ENCODE measurements around the gene MSMB. TPM values are rescaled to one million over a fixed set of nuclear protein-coding genes. Genes with fewer than 3 reads are reported as not detected.

Gene MSMB
- total RNA-seq, 1 donor from 2014 or later: 5.3 TPM

- peaks cover 12% of the 10 kb centered on the region for H3K4me1 ChIP-seq
- no peaks in the 10 kb centered on the region for H3K27me3 ChIP-seq (ENCODE audit: low read depth)
- H3K4me3 ChIP-seq: no peak overlapping the region
- DNase-seq (no peak), ATAC-seq (peak in 1 of 2 donors; percentile 60)
- intact Hi-C loops (cut with DNase I): no loop called here
- H3K36me3 ChIP-seq: no peaks in the 10 kb centered on the region
- H3K9me3 ChIP-seq: no peaks in the 10 kb centered on the region
- no peak overlapping the region for H3K27ac ChIP-seq
- no peak for TF ChIP-seq CTCF (IDR thresholded peaks at IDR 0.05)
Measured at GRCh38 chr10:46080886-46081285, 34.8 kb upstream of the MSMB start.

- ATAC-seq: peak; percentile 61 to 65
- no peak for DNase-seq
- Histone ChIP-seq H3K27me3 (ENCODE audit: low read depth) (no peaks in the 10 kb centered on the region), H3K36me3 (no peaks in the 10 kb centered on the region), H3K27ac (no peak overlapping the region), H3K9me3 (no peaks in the 10 kb centered on the region), H3K4me1 (peaks cover 12% of the 10 kb centered on the region), H3K4me3 (no peak overlapping the region)
- TF ChIP-seq CTCF (IDR thresholded peaks at IDR 0.05): no peak
- intact Hi-C loops (cut with DNase I): no loop called here
Measured at GRCh38 chr10:46079831-46080585, 33.9 kb upstream of the MSMB start.

- Histone ChIP-seq H3K36me3 (no peaks in the 10 kb centered on the region), H3K9me3 (no peaks in the 10 kb centered on the region), H3K27ac (no peak overlapping the region), H3K27me3 (ENCODE audit: low read depth) (no peaks in the 10 kb centered on the region), H3K4me3 (no peak overlapping the region), H3K4me1 (peaks cover 12% of the 10 kb centered on the region)
- DNase-seq (no peak), ATAC-seq (peak; percentile 39 to 56)
- intact Hi-C loops (cut with DNase I): no loop called here
- no peak for TF ChIP-seq CTCF (IDR thresholded peaks at IDR 0.05)
Measured at GRCh38 chr10:46077731-46078413, 31.8 kb upstream of the MSMB start.

GRCh38 chr10:46077141-46077554 lies 31.1 kb upstream of the MSMB start:
- Histone ChIP-seq H3K27me3 (ENCODE audit: low read depth) (no peaks in the 10 kb centered on the region), H3K4me3 (no peak overlapping the region), H3K27ac (no peak overlapping the region), H3K9me3 (no peaks in the 10 kb centered on the region), H3K36me3 (no peaks in the 10 kb centered on the region), H3K4me1 (peaks cover 12% of the 10 kb centered on the region)
- no peak for DNase-seq
- intact Hi-C loops (cut with DNase I): no loop called here
- ATAC-seq: peak; percentile 29 to 39
- no peak for TF ChIP-seq CTCF (IDR thresholded peaks at IDR 0.05)

GRCh38 chr10:46075869-46076268 lies 29.8 kb upstream of the MSMB start:
- H3K27ac ChIP-seq: no peak overlapping the region
- no peaks in the 10 kb centered on the region for H3K27me3 ChIP-seq (ENCODE audit: low read depth)
- no peaks in the 10 kb centered on the region for H3K36me3 ChIP-seq
- TF ChIP-seq CTCF (IDR thresholded peaks at IDR 0.05): no peak
- ATAC-seq (no peak), DNase-seq (no peak)
- H3K4me1 ChIP-seq: peaks cover 7% of the 10 kb centered on the region
- H3K4me3 ChIP-seq: no peak overlapping the region
- no peaks in the 10 kb centered on the region for H3K9me3 ChIP-seq
- intact Hi-C loops (cut with DNase I): no loop called here
